Measurements from ENCODE around the gene CEP128.

The CEP128 gene

GRCh38 chr14:80464531-80465149 lies 476.9 kb downstream of the CEP128 start:
- DNase-seq = no peak

GRCh38 chr14:80456209-80456608 lies 485.3 kb downstream of the CEP128 start:
- no peak for DNase-seq

GRCh38 chr14:80455031-80455430 lies 486.5 kb downstream of the CEP128 start:
- DNase-seq = no peak

GRCh38 chr14:80448267-80448666 lies 493.3 kb downstream of the CEP128 start:
- DNase-seq = no peak

- DNase-seq = no peak
Measured at GRCh38 chr14:80447392-80447791, 494.1 kb downstream of the CEP128 start.
